Karpas-422 (cell line): ENCODE measurements around the gene SLC17A6. TPM values are rescaled to one million over a fixed set of nuclear protein-coding genes. Genes with fewer than 3 reads are reported as not detected.

Source experiments
- DNase-seq: peaks from one replicate; pipeline ENCODE4 v3.0.0-alpha.2; 2015
- H2AFZ ChIP-seq: fragments of 200-600 bp; sonication (generic); 2 replicates; pipeline ENCODE4 v1.6.1; 2014; ENCODE audit warnings: antibody characterized with exemption, low read length, mixed read lengths
- H3K27ac ChIP-seq: fragments of 200-600 bp; sonication (generic); 2 replicates; pipeline ENCODE4 v1.5.1; 2014; ENCODE audit warnings: mild to moderate bottlenecking, low read length, moderate library complexity
- H3K27me3 ChIP-seq: fragments of 200-600 bp; sonication (generic); 2 replicates; pipeline ENCODE4 v1.6.1; 2014; ENCODE audit warnings: low read length, mixed read lengths
- H3K36me3 ChIP-seq: fragments of 200-600 bp; sonication (generic); 2 replicates; pipeline ENCODE4 v1.6.1; 2014; ENCODE audit warnings: low read length, mixed read lengths; ENCODE audit not compliant: insufficient read depth
- H3K4me1 ChIP-seq: fragments of 200-600 bp; sonication (generic); 2 replicates; pipeline ENCODE4 v1.6.1; 2014; ENCODE audit warnings: mild to moderate bottlenecking, low read length, mixed read lengths
- H3K4me2 ChIP-seq: fragments of 200-600 bp; sonication (generic); 2 replicates; pipeline ENCODE4 v1.6.1; 2014; ENCODE audit warnings: low read length, low read depth, mild to moderate bottlenecking; ENCODE audit not compliant: poor library complexity, severe bottlenecking
- H3K4me3 ChIP-seq: fragments of 200-600 bp; sonication (generic); 2 replicates; pipeline ENCODE4 v1.5.1; 2014; ENCODE audit warnings: mild to moderate bottlenecking, antibody characterized with exemption, low read length, mixed read lengths
- H3K79me2 ChIP-seq: fragments of 200-600 bp; sonication (generic); 2 replicates; pipeline ENCODE4 v1.6.1; 2014; ENCODE audit warnings: mild to moderate bottlenecking, low read length, mixed read lengths
- H3K9ac ChIP-seq: fragments of 200-600 bp; sonication (generic); 2 replicates; pipeline ENCODE4 v1.6.0; 2014; ENCODE audit warnings: low read length
- H3K9me2 ChIP-seq: fragments of 200-600 bp; sonication (generic), shearing (Covaris generic); replicated peaks from 2 replicates; pipeline ENCODE4 v1.6.0; 2014; ENCODE audit warnings: mild to moderate bottlenecking, low read length, moderate library complexity; ENCODE audit not compliant: insufficient read depth
- H3K9me3 ChIP-seq: fragments of 300-700, 200-600 bp; sonication (generic); 2 replicates; pipeline ENCODE4 v1.6.1; 2014; ENCODE audit warnings: low read length, mixed read lengths
- H4K20me1 ChIP-seq: fragments of 200-600 bp; sonication (generic); 2 replicates; pipeline ENCODE4 v1.6.1; 2014; ENCODE audit warnings: mild to moderate bottlenecking, antibody characterized with exemption, low read length, low read depth; ENCODE audit not compliant: insufficient read depth
- total RNA-seq: library from RNA; depleted of rRNA; stranded (reverse); fragments of >200 nt; shearing (Covaris generic); gene quantifications from 2 replicates; pipeline ENCODE4 v1.2.3, GENCODE V29; 2014; ENCODE audit warnings: low replicate concordance

The SLC17A6 gene
- total RNA-seq, 1 experiment from 2014 or later: not detected

DNA sequence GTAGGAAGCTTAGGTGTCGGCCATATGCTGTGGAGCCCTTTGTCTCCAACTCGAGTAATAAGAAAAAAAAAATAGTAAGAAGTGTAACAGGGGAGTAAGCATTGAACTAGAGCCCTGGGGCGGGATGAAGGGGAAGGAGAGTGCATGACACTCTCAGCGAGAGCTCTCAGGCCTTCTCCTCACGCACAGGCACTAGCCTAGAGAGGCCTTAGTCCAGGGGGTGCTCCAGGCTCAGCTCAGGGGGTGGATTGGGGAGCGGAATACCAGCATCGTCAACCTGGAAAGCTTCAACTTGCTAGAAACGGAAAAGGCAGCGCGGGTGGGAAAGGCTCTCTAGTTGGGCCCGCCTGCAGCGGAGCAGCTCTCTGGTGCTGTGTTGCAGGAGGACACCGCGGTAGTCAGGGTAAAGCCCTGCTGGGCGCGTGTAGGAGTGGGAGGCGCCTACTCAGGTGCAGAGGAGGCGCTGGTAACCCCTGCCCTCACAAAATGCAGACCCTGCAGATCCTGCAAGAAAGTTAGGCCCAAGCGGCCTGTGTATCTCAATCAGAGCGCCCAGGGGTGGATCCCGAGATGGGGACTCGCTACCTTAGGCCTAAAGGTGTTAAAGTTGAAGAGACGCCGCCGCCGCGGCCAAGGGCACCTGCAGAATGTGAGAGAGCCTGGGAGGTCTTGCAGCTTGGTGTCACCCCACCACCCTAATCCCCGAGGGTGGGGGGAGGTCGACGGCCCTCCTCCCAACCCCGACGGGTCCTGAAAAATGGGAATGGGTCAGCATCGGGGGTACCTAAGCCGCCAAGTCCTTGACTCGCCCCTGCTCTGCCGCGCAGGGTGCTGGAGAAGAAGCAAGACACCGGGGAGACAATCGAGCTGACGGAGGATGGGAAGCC lies 2.8 kb downstream of the SLC17A6 start:
- Histone ChIP-seq H3K27me3 (no peaks in the 10 kb centered on the region), H3K36me3 (no peaks in the 10 kb centered on the region), H3K9me3 (no peaks in the 10 kb centered on the region), H3K4me2 (no peak overlapping the region), H3K4me1 (no peaks in the 10 kb centered on the region), H3K9me2 (no peaks in the 10 kb centered on the region), H3K79me2 (no peaks in the 10 kb centered on the region), H2AFZ (no peak overlapping the region), H3K9ac (no peak overlapping the region), H4K20me1 (no peaks in the 10 kb centered on the region), H3K27ac (no peak overlapping the region), H3K4me3 (no peak overlapping the region)
- DNase-seq: no peak

DNA sequence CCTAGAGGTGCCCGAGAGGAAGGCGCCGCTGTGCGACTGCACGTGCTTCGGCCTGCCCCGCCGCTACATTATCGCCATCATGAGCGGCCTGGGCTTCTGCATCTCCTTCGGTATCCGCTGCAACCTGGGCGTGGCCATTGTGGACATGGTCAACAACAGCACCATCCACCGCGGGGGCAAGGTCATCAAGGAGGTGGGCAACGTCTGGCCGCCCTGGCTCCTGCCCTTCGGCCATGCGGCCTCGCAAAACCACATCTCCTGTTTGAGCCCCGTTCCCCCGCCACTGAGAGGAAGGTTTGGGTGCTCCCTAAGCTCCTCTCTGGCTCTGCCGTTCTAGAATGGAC lies 3.4 kb downstream of the SLC17A6 start:
- H3K4me2 ChIP-seq: no peak overlapping the region
- H2AFZ ChIP-seq: no peak overlapping the region
- H3K79me2 ChIP-seq: no peaks in the 10 kb centered on the region
- H3K4me1 ChIP-seq: no peaks in the 10 kb centered on the region
- no peak overlapping the region for H3K9ac ChIP-seq
- no peaks in the 10 kb centered on the region for H3K9me2 ChIP-seq
- no peak overlapping the region for H3K27ac ChIP-seq
- H4K20me1 ChIP-seq: no peaks in the 10 kb centered on the region
- no peaks in the 10 kb centered on the region for H3K9me3 ChIP-seq
- H3K27me3 ChIP-seq: no peaks in the 10 kb centered on the region
- no peak for DNase-seq
- no peaks in the 10 kb centered on the region for H3K36me3 ChIP-seq
- no peak overlapping the region for H3K4me3 ChIP-seq

DNA sequence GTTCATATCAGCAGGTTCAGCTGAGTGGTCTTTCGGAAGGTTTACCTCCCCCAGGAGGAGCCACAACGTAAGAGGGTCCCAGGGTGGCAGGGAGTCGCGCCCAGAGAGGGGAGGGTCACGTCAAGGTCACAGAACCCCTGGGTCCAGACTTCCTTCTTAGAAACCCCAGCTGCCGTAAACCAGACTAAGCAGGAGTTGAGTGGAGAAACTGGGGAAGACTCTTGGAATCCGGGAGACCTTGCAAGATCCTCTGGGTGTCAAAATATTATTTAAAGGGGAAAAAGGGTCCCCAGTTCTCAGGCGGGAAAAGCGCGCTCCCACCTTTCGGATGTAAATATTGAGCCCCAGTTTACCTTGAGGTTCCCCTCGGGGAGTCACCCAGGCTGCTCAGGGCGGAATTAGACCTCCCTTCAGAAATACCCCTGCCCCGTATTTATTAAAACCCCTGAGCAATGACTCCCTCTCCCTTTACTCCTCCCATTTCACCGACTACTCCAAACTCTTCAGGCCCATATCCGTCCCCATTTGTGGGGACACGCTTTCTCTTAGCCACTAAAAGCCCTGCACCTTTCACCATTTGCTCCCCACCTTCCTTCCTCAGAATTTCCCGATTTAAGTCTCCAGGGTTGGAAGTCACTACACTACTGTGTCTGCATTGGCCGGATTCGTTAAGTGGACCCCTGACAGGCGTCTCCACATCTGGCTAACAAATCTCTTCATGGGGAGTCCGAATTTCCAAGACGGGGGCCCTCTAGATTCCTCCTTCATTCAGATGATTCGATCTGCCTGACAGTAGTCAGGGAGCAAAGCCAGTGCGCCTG lies 4.2 kb downstream of the SLC17A6 start:
- Histone ChIP-seq H3K9me2 (no peaks in the 10 kb centered on the region), H3K36me3 (no peaks in the 10 kb centered on the region), H3K4me3 (no peak overlapping the region), H3K4me1 (no peaks in the 10 kb centered on the region), H4K20me1 (no peaks in the 10 kb centered on the region), H3K27ac (no peak overlapping the region), H2AFZ (no peak overlapping the region), H3K9me3 (no peaks in the 10 kb centered on the region), H3K4me2 (no peak overlapping the region), H3K27me3 (no peaks in the 10 kb centered on the region), H3K79me2 (no peaks in the 10 kb centered on the region), H3K9ac (no peak overlapping the region)
- no peak for DNase-seq

DNA sequence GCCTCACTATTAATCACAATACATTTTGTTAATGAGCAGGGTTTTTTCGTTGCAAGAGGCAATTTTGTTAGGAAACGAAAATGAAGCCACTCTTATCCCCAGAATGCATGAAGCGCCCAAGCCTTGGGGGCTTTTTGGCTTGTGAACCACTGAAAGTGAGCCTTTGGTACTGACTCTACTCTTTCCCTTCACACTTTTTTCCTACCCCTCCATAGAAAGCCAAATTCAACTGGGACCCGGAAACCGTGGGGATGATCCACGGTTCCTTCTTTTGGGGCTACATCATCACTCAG lies 4.8 kb downstream of the SLC17A6 start:
- no peak for DNase-seq

DNA sequence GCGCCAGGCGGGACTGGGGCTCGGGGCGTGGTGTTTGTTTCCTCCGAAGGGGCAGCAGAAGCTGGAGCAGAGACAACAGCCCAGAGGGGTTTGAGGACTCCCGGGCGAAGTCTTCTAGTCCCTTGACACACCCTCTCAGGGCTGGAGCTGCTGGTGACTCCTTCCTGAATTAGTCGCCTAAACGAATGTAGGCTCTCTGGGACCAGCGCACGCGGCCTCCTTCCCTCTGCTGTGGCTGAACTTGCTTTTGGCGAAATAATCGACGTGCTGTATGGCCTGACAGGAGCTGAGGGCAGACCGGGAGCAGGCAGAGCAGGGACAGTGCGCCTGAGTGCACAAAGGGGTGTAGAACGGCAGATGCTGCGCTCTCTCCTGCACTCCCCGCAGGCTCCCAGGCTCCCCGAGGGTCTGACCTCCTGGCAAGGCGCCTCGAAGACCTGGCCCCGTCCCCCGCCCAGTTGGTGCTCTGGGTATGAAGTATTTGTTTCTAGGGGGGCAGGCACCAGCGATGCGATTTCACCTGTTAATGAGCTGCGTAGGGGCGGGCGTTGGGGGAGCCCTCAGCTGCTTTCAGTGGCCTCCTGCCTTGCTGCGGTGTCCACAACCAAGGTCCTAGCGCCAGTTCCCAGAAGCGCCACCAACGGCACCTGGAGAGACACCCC lies 5.3 kb downstream of the SLC17A6 start:
- H3K36me3 ChIP-seq: no peaks in the 10 kb centered on the region
- H3K79me2 ChIP-seq: no peaks in the 10 kb centered on the region
- DNase-seq: no peak
- H2AFZ ChIP-seq: no peak overlapping the region
- no peaks in the 10 kb centered on the region for H3K27me3 ChIP-seq
- no peaks in the 10 kb centered on the region for H4K20me1 ChIP-seq
- H3K4me3 ChIP-seq: no peak overlapping the region
- H3K9me2 ChIP-seq: no peaks in the 10 kb centered on the region
- no peak overlapping the region for H3K4me2 ChIP-seq
- no peak overlapping the region for H3K27ac ChIP-seq
- H3K9me3 ChIP-seq: no peaks in the 10 kb centered on the region
- no peaks in the 10 kb centered on the region for H3K4me1 ChIP-seq
- H3K9ac ChIP-seq: no peak overlapping the region

More for the DNA sequence above, 4.8 kb downstream of the SLC17A6 start:
- Histone ChIP-seq H3K27me3 (no peaks in the 10 kb centered on the region), H3K79me2 (no peaks in the 10 kb centered on the region), H3K4me1 (no peaks in the 10 kb centered on the region), H3K9ac (no peak overlapping the region), H3K9me3 (no peaks in the 10 kb centered on the region), H3K4me3 (no peak overlapping the region), H3K27ac (no peak overlapping the region), H3K9me2 (no peaks in the 10 kb centered on the region), H4K20me1 (no peaks in the 10 kb centered on the region), H2AFZ (no peak overlapping the region), H3K36me3 (no peaks in the 10 kb centered on the region), H3K4me2 (no peak overlapping the region)

DNA sequence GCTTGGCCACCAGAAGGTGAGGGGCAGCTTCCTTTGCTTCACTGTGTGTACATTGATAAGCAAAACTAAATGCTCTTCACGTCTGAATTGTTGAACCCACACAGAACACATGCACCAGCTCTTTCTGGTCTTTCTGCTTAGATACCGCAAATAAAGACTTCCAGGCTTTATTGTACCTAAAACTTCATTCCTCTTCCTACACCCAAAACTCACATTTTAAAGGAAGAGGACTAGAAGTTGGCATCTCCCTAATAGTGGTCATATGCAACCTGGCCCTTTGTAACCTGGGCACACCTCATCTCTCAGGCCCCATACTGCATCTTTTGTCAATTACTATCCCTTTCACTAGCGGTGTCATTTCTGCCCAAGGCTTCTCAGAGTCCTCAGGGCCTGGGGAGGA lies 5.9 kb downstream of the SLC17A6 start:
- Histone ChIP-seq H3K27ac (no peak overlapping the region), H4K20me1 (no peaks in the 10 kb centered on the region), H2AFZ (no peak overlapping the region), H3K9ac (no peak overlapping the region), H3K4me2 (no peak overlapping the region), H3K27me3 (no peaks in the 10 kb centered on the region), H3K9me2 (no peaks in the 10 kb centered on the region), H3K4me3 (no peak overlapping the region), H3K79me2 (no peaks in the 10 kb centered on the region), H3K4me1 (no peaks in the 10 kb centered on the region), H3K36me3 (no peaks in the 10 kb centered on the region), H3K9me3 (no peaks in the 10 kb centered on the region)
- DNase-seq: no peak

DNA sequence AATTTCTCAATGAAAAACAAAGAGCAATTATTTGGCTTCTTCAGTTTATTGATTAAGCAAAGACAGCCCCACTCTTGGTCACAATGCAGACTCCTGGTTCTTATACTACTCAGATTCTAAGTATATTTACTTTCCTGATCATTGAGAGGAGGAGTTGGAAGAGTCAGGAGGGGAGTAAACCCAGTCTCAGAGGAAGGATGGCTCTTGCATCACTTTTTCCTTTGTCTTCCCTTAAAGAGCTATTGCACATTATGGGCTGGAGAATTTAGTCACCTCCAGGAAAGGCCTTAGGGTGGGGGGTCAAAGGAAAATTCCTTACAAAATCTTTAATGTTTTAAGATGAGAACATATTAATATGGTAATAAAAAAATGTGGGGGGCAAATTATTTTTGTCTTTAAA lies 8.1 kb downstream of the SLC17A6 start:
- Histone ChIP-seq H3K27ac (no peak overlapping the region), H3K79me2 (no peaks in the 10 kb centered on the region), H3K27me3 (no peaks in the 10 kb centered on the region), H4K20me1 (no peaks in the 10 kb centered on the region), H2AFZ (no peak overlapping the region), H3K36me3 (no peaks in the 10 kb centered on the region), H3K9me3 (no peaks in the 10 kb centered on the region), H3K4me3 (no peak overlapping the region), H3K4me1 (no peaks in the 10 kb centered on the region), H3K9me2 (no peaks in the 10 kb centered on the region), H3K4me2 (no peak overlapping the region), H3K9ac (no peak overlapping the region)
- no peak for DNase-seq

DNA sequence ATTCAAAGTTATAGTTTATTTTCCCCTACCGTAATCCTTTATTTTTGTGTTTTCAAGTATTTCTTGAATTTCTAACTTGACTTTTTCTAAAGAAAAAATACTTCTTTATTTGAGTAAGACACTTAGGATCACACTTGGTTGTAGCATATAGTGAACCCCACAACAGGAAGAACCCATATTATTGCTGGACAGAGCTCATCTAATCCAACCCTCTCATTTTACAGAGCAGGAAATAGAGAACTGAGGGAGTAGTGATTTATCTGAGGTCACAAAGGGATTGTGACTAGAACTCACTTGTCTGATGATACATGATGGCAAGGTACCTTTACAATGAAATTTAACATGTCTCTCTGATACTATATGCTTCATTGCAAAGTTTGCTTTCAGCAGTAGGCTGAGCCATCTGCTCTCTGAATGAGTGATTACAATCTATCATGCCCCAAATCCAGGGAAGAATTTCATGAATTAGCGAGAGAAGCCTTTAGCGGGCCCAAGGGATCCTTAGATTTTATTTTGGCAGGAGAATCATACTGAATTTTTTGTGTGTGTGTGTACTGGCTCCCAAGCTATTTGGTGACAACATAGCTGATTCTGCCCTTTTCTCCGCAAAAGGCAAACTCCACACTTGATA lies 9.8 kb downstream of the SLC17A6 start:
- H2AFZ ChIP-seq: no peak overlapping the region

More for the DNA sequence above, 9.8 kb downstream of the SLC17A6 start:
- Histone ChIP-seq H3K4me3 (no peak overlapping the region), H3K4me1 (no peaks in the 10 kb centered on the region), H3K27ac (no peak overlapping the region), H3K9me3 (no peaks in the 10 kb centered on the region), H3K27me3 (no peaks in the 10 kb centered on the region), H3K9me2 (no peaks in the 10 kb centered on the region), H3K79me2 (no peaks in the 10 kb centered on the region), H3K9ac (no peak overlapping the region), H3K36me3 (no peaks in the 10 kb centered on the region), H4K20me1 (no peaks in the 10 kb centered on the region), H3K4me2 (no peak overlapping the region)
- no peak for DNase-seq
